ENCODE measurements around the gene LAD1. TPM values are rescaled to one million over a fixed set of nuclear protein-coding genes. Genes with fewer than 3 reads are reported as not detected.

Gene LAD1
- total RNA-seq, 1 experiment from 2014 or later = 0.10 TPM

- ChIA-PET CTCF (no interaction called here), POLR2A (interaction anchor here (0.5 kb wide), 1 partner anchor 45 kb away, joined by 5 read pairs; no protein-coding TSS in a partner anchor)
- Histone ChIP-seq H3K4me1 (ENCODE audit: control insufficient read depth, insufficient read depth, low read length) (no peaks in the 10 kb centered on the region), H3K4me3 (ENCODE audit: low read depth in 2 of 2, low read length in 2 of 2) (no peak overlapping the region), H3K27ac (ENCODE audit: low read length) (no peak overlapping the region), H3K36me3 (ENCODE audit: control insufficient read depth, insufficient read depth, low read length) (no peaks in the 10 kb centered on the region), H3K9me3 (ENCODE audit: control insufficient read depth, insufficient read depth, low read depth, low read length) (no peaks in the 10 kb centered on the region), H3K27me3 (ENCODE audit: control insufficient read depth, insufficient read depth, low read length) (no peaks in the 10 kb centered on the region)
- BruUV-seq (replicated peaks) = no TSS peak
- in situ Hi-C loops (cut with HindIII; ENCODE audit: low pct_unique_long_range_greater_than_20kb, low sequenced_read_pairs) = no loop called here
- ATAC-seq (no peak), DNase-seq (ENCODE audit: low read depth, low spot score) (no peak)
- TF ChIP-seq, protein P1, sequence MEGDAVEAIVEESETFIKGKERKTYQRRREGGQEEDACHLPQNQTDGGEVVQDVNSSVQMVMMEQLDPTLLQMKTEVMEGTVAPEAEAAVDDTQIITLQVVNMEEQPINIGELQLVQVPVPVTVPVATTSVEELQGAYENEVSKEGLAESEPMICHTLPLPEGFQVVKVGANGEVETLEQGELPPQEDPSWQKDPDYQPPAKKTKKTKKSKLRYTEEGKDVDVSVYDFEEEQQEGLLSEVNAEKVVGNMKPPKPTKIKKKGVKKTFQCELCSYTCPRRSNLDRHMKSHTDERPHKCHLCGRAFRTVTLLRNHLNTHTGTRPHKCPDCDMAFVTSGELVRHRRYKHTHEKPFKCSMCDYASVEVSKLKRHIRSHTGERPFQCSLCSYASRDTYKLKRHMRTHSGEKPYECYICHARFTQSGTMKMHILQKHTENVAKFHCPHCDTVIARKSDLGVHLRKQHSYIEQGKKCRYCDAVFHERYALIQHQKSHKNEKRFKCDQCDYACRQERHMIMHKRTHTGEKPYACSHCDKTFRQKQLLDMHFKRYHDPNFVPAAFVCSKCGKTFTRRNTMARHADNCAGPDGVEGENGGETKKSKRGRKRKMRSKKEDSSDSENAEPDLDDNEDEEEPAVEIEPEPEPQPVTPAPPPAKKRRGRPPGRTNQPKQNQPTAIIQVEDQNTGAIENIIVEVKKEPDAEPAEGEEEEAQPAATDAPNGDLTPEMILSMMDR (IDR thresholded peaks at IDR 0.05) = no peak
- TF ChIP-seq POLR2AphosphoS5 (IDR thresholded peaks at IDR 0.05; ENCODE audit: low read depth, low read length) = no peak
- TF ChIP-seq SIN3A (IDR thresholded peaks at IDR 0.05; ENCODE audit: borderline replicate concordance, insufficient read depth, low read depth, low read length) = no peak
- TF ChIP-seq TCF7L2 (IDR thresholded peaks at IDR 0.05; ENCODE audit: low read depth, low read length) = no peak
- no peak for TF ChIP-seq REST (IDR thresholded peaks at IDR 0.05; ENCODE audit: insufficient read depth in 1 of 2, low read depth in 2 of 2, low read length in 1 of 2)
- intact Hi-C loops (cut with micrococcal nuclease; ENCODE audit: unreplicated experiment) = no loop called here
Measured at GRCh38 chr1:201391225-201391624, 7.9 kb downstream of the LAD1 start.

- in situ Hi-C loops (cut with HindIII; ENCODE audit: low pct_unique_long_range_greater_than_20kb, low sequenced_read_pairs) (no loop called here), intact Hi-C loops (cut with micrococcal nuclease; ENCODE audit: unreplicated experiment) (no loop called here)
- no peaks in the 10 kb centered on the region for H3K36me3 ChIP-seq (ENCODE audit: control insufficient read depth, insufficient read depth, low read length)
- ChIA-PET POLR2A (interaction anchor here (0.7 kb wide), 1 partner anchor 444 kb away, joined by 9 read pairs; no protein-coding TSS in a partner anchor), CTCF (interaction anchor here (0.7 to 1.0 kb wide), 2 partner anchors 8 to 74 kb away, joined by 5 to 8 read pairs; no protein-coding TSS in a partner anchor)
- no peak for ATAC-seq
- no peak for TF ChIP-seq SIN3A (IDR thresholded peaks at IDR 0.05; ENCODE audit: borderline replicate concordance, insufficient read depth, low read depth, low read length)
- TF ChIP-seq, protein P1 (IDR thresholded peaks at IDR 0.05) = no peak
- no peak overlapping the region for H3K27ac ChIP-seq (ENCODE audit: low read length)
- no peak overlapping the region for H3K4me3 ChIP-seq (ENCODE audit: low read depth in 2 of 2, low read length in 2 of 2)
- H3K9me3 ChIP-seq (ENCODE audit: control insufficient read depth, insufficient read depth, low read depth, low read length) = no peaks in the 10 kb centered on the region
- H3K4me1 ChIP-seq (ENCODE audit: control insufficient read depth, insufficient read depth, low read length) = no peaks in the 10 kb centered on the region
- no peaks in the 10 kb centered on the region for H3K27me3 ChIP-seq (ENCODE audit: control insufficient read depth, insufficient read depth, low read length)
- no TSS peak for BruUV-seq (replicated peaks)
- DNase-seq (ENCODE audit: low read depth, low spot score) = no peak
Measured at GRCh38 chr1:201389051-201389450, 10.1 kb downstream of the LAD1 start.
